ENCODE data around the gene WDR76.
A peak's percentile ranks its signal among the peaks of the same experiment; 100 is the strongest.
"Not testable (repeated sequence)": the region's sequence is repeated elsewhere in the genome, so short reads cannot be mapped to it uniquely, and the experiment has no call there.

The WDR76 gene

GRCh38 chr15:43824302-43825246 is 2.2 kb upstream of the WDR76 start, which contains the start of gene MFAP1:
TSS of gene MFAP1 (minus strand) at chr15:43824690. CDS start at chr15:43824569, 121 bp downstream.
- peak; percentile 54 for DNase-seq

GRCh38 chr15:43825305-43825704 is 1.5 kb upstream of the WDR76 start:
- DNase-seq, result not testable (repeated sequence)

GRCh38 chr15:43826029-43826507 is 734 bp upstream of the WDR76 start:
- no peak for DNase-seq

- no peak for DNase-seq
Measured at GRCh38 chr15:43828061-43828657, 1.4 kb downstream of the WDR76 start.

- not testable (repeated sequence) for DNase-seq
Measured at GRCh38 chr15:43829951-43830540, 3.2 kb downstream of the WDR76 start.

GRCh38 chr15:43830691-43831275 is 4.0 kb downstream of the WDR76 start:
- DNase-seq, result not testable (repeated sequence)

- DNase-seq, result not testable (repeated sequence)
Measured at GRCh38 chr15:43831519-43832052, 4.8 kb downstream of the WDR76 start.

GRCh38 chr15:43832485-43832884 is 5.7 kb downstream of the WDR76 start:
- DNase-seq, result not testable (repeated sequence)

GRCh38 chr15:43845421-43845820 is 18.6 kb downstream of the WDR76 start:
- DNase-seq, result no peak

- no peak for DNase-seq
Measured at GRCh38 chr15:43851251-43851650, 24.4 kb downstream of the WDR76 start.

GRCh38 chr15:43852607-43853006 is 25.8 kb downstream of the WDR76 start:
- DNase-seq, result no peak

- no peak for DNase-seq
Measured at GRCh38 chr15:43854801-43855200, 28.0 kb downstream of the WDR76 start.

- DNase-seq, result no peak
Measured at GRCh38 chr15:43859546-43859945, 32.7 kb downstream of the WDR76 start.

GRCh38 chr15:43866636-43867035 is 39.8 kb downstream of the WDR76 start:
- DNase-seq, result not testable (repeated sequence)

- no peak for DNase-seq
Measured at GRCh38 chr15:43867096-43867495, 40.3 kb downstream of the WDR76 start.

GRCh38 chr15:43868406-43868805 is 41.6 kb downstream of the WDR76 start:
- DNase-seq, result no peak

GRCh38 chr15:43871835-43872234 is 45.0 kb downstream of the WDR76 start:
- DNase-seq, result no peak

GRCh38 chr15:43872416-43873020 is 45.7 kb downstream of the WDR76 start:
- no peak for DNase-seq

- no peak for DNase-seq
Measured at GRCh38 chr15:43873651-43874050, 46.8 kb downstream of the WDR76 start.

GRCh38 chr15:43876872-43877271 is 50.1 kb downstream of the WDR76 start:
- no peak for DNase-seq

GRCh38 chr15:43877371-43877770 is 50.6 kb downstream of the WDR76 start:
- no peak for DNase-seq

GRCh38 chr15:43878446-43878845 is 51.6 kb downstream of the WDR76 start:
- DNase-seq, result no peak
